GM12878 (cell line): Measurements from ENCODE around the gene PMM2. TPM values are rescaled to one million over a fixed set of nuclear protein-coding genes. Genes with fewer than 3 reads are reported as not detected.

Source experiments
- ATAC-seq: fragments of 200-7000 bp; cut with Tn5 transposase; 3 replicates; pipeline ENCODE4 v1.9.1; 2020; ENCODE audit warnings: mild to moderate bottlenecking, moderate library complexity
- BruUV-seq: library from RNA; stranded (reverse); fragments of 400-500 nt; replicated peaks from 2 replicates; lab custom pipeline; 2021; lab: Mats Ljungman, UMichigan
- CTCF ChIA-PET: fragments of 300-600 bp; sonication (Branson Sonifier 250); formaldehyde crosslinking; extraction: SDS; loops from one replicate; lab custom pipeline; 2021; ENCODE audit warnings: inconsistent platforms; lab: Yijun Ruan, JAX
- POLR2A ChIA-PET: fragments of 350-600 bp; formaldehyde crosslinking; extraction: SDS; loops from one replicate; lab custom pipeline; 2021; ENCODE audit warnings: inconsistent platforms; lab: Charles Lee
- RAD21 ChIA-PET: fragments of 300-600 bp; sonication (Branson Sonifier 250); formaldehyde crosslinking; loops from one replicate; lab custom pipeline; 2023; ENCODE audit warnings: antibody characterized with exemption; ENCODE audit not compliant: unreplicated experiment; lab: Charles Lee
- SMC1A ChIA-PET: fragments of 300-600 bp; sonication (Branson Sonifier 250); formaldehyde crosslinking; loops from one replicate; lab custom pipeline; 2023; ENCODE audit not compliant: unreplicated experiment, uncharacterized antibody; lab: Charles Lee
- DNase-seq: peaks from one replicate; pipeline ENCODE4 v3.0.0-alpha.2; 2011; ENCODE audit warnings: low read depth, low spot score
- FAIRE-seq: peaks from 3 replicates; lab custom pipeline; 2011; peaks lifted over from hg19 to GRCh38; lab: Jason Lieb, UNC
- H2AFZ ChIP-seq: 2 replicates; pipeline ENCODE4 v1.6.0; 2011; ENCODE audit warnings: low read depth, low read length, control low read depth; ENCODE audit not compliant: control insufficient read depth
- H3K27ac ChIP-seq: 2 replicates; pipeline ENCODE4 v1.5.1; 2011; ENCODE audit warnings: control low read depth; ENCODE audit not compliant: control insufficient read depth, insufficient read depth
- H3K27me3 ChIP-seq, 2 experiments: replicated peaks in 1 of 2; 2 replicates each; pipeline versions ENCODE4 v1.6.0 to v1.6.1; 2011; ENCODE audit warnings: low read length in 1 of 2; ENCODE audit not compliant: control insufficient read depth in 2 of 2, insufficient read depth in 2 of 2
- H3K36me3 ChIP-seq, 2 experiments: 2 replicates each; pipeline ENCODE4 v1.5.1; 2011; ENCODE audit warnings: low read length in 1 of 2; ENCODE audit not compliant: control insufficient read depth in 2 of 2, insufficient read depth in 2 of 2
- H3K4me1 ChIP-seq: 2 replicates; pipeline ENCODE4 v1.6.1; 2011; ENCODE audit warnings: mild to moderate bottlenecking, low read length, moderate library complexity, mixed read lengths; ENCODE audit not compliant: control insufficient read depth, insufficient read depth
- H3K4me2 ChIP-seq: 2 replicates; pipeline ENCODE4 v1.6.0; 2011; ENCODE audit warnings: control low read depth; ENCODE audit not compliant: control insufficient read depth, insufficient read depth
- H3K4me3 ChIP-seq: fragments of 200-600 bp; sonication (generic); 2 replicates; pipeline ENCODE4 v1.5.1; 2016
- H3K79me2 ChIP-seq: 2 replicates; pipeline ENCODE4 v1.6.0; 2011; ENCODE audit warnings: low read length; ENCODE audit not compliant: control insufficient read depth, insufficient read depth
- H3K9ac ChIP-seq: 2 replicates; pipeline ENCODE4 v1.8.0; 2011; ENCODE audit warnings: low read length, control low read depth, mixed read lengths; ENCODE audit not compliant: control insufficient read depth, insufficient read depth
- H3K9me3 ChIP-seq: replicated peaks from 3 replicates; pipeline ENCODE4 v1.5.1; 2011; ENCODE audit warnings: mild to moderate bottlenecking, low read length; ENCODE audit not compliant: control insufficient read depth, insufficient read depth
- H4K20me1 ChIP-seq: 2 replicates; pipeline ENCODE4 v1.6.0; 2011; ENCODE audit not compliant: control insufficient read depth, insufficient read depth
- EED ChIP-seq: sonication (generic); IDR thresholded peaks from 2 replicates; pipeline ENCODE4 v1.6.1; 2016; ENCODE audit warnings: antibody characterized with exemption, low read depth
- POLR2A ChIP-seq: IDR thresholded peaks from 2 replicates; pipeline ENCODE4 v1.6.1; 2011; ENCODE audit warnings: low read depth, mild to moderate bottlenecking, low read length
- SREBF1 ChIP-seq: IDR thresholded peaks from 2 replicates; pipeline ENCODE4 v1.6.1; 2012; ENCODE audit warnings: mild to moderate bottlenecking, low read length
- WGBS: methylation state at CpG from one replicate; pipeline ENCODE4 v1.1.6; 2016; ENCODE audit warnings: low lambda C conversion rate; ENCODE audit not compliant: insufficient replicate concordance, insufficient coverage; ENCODE audit errors: missing lambda C conversion rate; 5-methylcytosine and 5-hydroxymethylcytosine counted together
- in situ Hi-C: fragments of 300-500 bp; cut with MboI; formaldehyde crosslinking; loops from 9 replicates; pipeline ENCODE4 v1.14.3; 2018; ENCODE audit warnings: mixed read lengths
- intact Hi-C: fragments of 100-400 bp; cut with micrococcal nuclease; formaldehyde crosslinking; loops from one replicate; pipeline ENCODE4 v1.14.2; 2022; ENCODE audit not compliant: unreplicated experiment
- polyA plus RNA-seq, 11 experiments: library from polyadenylated mRNA; depleted of rRNA in 4 of 11; unstranded in 6 of 11; stranded (reverse) in 5 of 11; fragments of >200 nt; fragmentation: Nextera tagmentation in 4 of 11; fragmentation: Illumina TruSeq in 1 of 11; extraction: Ambion mirVana in 4 of 11; extraction: Trizol in 1 of 11; gene quantifications; 1 replicate in 1 of 11; 2 replicates in 10 of 11; pipeline versions ENCODE4 v1.2.1 to v1.2.3, GENCODE V29; 2011 to 2016; ENCODE audit warnings: inconsistent platforms in 2 of 11, missing spikeins in 2 of 11, low read depth in 1 of 11
- total RNA-seq, 4 experiments: library from RNA; depleted of rRNA in 3 of 4; stranded (reverse); fragments of >200 nt in 3 of 4; fragmentation: Illumina TruSeq in 1 of 4; extraction: Trizol in 1 of 4; gene quantifications; 2 replicates each; pipeline versions ENCODE4 v1.2.1 to v1.2.3, GENCODE V29; 2013 to 2021

Gene PMM2
- total and polyA plus RNA-seq, 10 of the 15 experiments (the other 5 are each of a cell fraction or from before 2014, with no cell fraction given): 22.6 to 69.4 (median 52.3) TPM

- 0 out of 2 replicates have a peak, but pooled peaks have one; percentile 5 for TF ChIP-seq POLR2A
- no peak for TF ChIP-seq EED
- in situ Hi-C loops (no loop called here), intact Hi-C loops (no loop called here)
- SMC1A ChIA-PET: no interaction called here
- ATAC-seq: no peak
- FAIRE-seq: no peak
- CTCF ChIA-PET: no interaction called here
- Histone ChIP-seq H3K4me2 (no peak overlapping the region), H3K9me3 (no peaks in the 10 kb centered on the region), H3K9ac (no peak overlapping the region), H4K20me1 (no peaks in the 10 kb centered on the region; the same call in none of the 2 replicates), H3K79me2 (no peaks in the 10 kb centered on the region), H3K27ac (no peak overlapping the region), H3K4me1 (no peaks in the 10 kb centered on the region; the same call in 1 of the 2 replicates), H3K27me3 (no peaks in the 10 kb centered on the region), H3K4me3 (no peak overlapping the region), H3K36me3 (peaks cover 34 to 35% of the 10 kb centered on the region in 2 experiments), H2AFZ (no peak overlapping the region)
- RAD21 ChIA-PET: no interaction called here
- DNase-seq: no peak
- POLR2A ChIA-PET: no interaction called here
- WGBS: 95% methylated on average over 7 of the region's 7 CpGs
- BruUV-seq: no TSS peak
Observed at GRCh38 chr16:8845699-8846298, 48.2 kb downstream of the PMM2 start.

DNA sequence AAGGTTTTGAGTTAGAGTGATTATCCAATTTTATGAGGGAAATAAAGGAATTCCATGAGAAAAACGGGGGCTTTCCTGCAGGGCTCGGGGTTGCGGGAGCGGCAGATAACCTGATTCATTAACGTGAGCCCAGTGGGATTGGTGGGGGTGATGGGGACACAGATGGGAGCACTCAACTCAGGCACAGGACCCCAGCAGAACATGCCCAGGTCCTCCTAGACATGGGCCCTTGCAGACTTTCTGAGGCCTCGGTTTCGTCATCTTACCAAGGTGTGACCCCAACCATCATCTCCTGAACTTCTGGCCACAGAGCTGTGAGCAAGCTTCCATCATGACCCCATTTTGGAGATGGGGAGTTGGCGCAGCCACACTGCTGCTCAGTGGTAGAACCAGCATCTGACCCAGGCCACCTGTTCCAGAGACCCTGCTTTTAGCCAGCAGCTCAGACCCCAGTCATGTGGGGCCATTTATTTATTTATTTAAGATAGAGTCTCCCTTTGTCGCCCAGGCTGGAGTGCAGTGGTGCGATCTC is 48.8 kb downstream of the PMM2 start:
- Histone ChIP-seq H2AFZ (no peak overlapping the region), H3K79me2 (no peaks in the 10 kb centered on the region), H4K20me1 (no peaks in the 10 kb centered on the region; the same call in none of the 2 replicates), H3K9me3 (no peaks in the 10 kb centered on the region), H3K27ac (no peak overlapping the region), H3K9ac (no peak overlapping the region), H3K27me3 (no peaks in the 10 kb centered on the region), H3K4me1 (no peaks in the 10 kb centered on the region; the same call in 1 of the 2 replicates), H3K4me3 (no peak overlapping the region), H3K36me3 (peaks cover 34% of the 10 kb centered on the region in 2 experiments), H3K4me2 (no peak overlapping the region)
- ChIA-PET SMC1A (no interaction called here), POLR2A (interaction anchor here (0.6 to 1.1 kb wide), 2 partner anchors 21 to 204 kb away, joined by 3 to 4 read pairs; no protein-coding TSS in a partner anchor), RAD21 (no interaction called here), CTCF (no interaction called here)
- intact Hi-C loops: no loop called here
- WGBS: 93% methylated on average over 10 of the region's 10 CpGs
- in situ Hi-C loops: no loop called here
- BruUV-seq: no TSS peak
- no peak for ATAC-seq
- no peak for DNase-seq
- 0 out of 2 replicates have a peak, but pooled peaks have one; percentile 40 for TF ChIP-seq POLR2A
- TF ChIP-seq SREBF1: no peak
- FAIRE-seq: no peak
